SIG-M5 treated with dmso at 0.1 percent for 504 hours (cell line): ENCODE data around the gene LAD1.
A peak's percentile ranks its signal among the peaks of the same experiment; 100 is the strongest.

ENCODE experiments used
- DNase-seq: peaks from one replicate; lab custom pipeline; 2025; ENCODE audit not compliant: unreplicated experiment; lab: John Stamatoyannopoulos, UW

Gene LAD1

DNA sequence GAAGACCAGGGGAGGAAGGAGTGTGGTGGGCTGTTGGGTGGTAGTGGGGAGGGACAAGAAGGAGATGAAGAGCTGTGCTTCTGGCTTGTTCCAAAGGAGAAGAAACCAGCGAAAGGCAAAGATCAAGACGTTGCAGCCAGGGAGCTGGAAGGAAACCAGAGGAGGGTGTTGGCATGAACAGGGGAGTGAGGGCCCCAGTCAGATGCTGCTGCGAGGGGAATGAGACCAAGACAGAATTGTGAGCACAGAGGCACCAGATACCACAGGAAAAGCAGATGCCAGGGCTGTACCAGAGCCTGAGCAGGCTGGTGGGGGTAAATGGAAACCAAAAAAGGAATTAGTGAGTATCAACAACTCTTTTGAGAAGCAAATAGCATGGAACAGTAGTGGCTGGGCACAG, 6.0 kb downstream of the LAD1 start:
- DNase-seq: no peak

DNA sequence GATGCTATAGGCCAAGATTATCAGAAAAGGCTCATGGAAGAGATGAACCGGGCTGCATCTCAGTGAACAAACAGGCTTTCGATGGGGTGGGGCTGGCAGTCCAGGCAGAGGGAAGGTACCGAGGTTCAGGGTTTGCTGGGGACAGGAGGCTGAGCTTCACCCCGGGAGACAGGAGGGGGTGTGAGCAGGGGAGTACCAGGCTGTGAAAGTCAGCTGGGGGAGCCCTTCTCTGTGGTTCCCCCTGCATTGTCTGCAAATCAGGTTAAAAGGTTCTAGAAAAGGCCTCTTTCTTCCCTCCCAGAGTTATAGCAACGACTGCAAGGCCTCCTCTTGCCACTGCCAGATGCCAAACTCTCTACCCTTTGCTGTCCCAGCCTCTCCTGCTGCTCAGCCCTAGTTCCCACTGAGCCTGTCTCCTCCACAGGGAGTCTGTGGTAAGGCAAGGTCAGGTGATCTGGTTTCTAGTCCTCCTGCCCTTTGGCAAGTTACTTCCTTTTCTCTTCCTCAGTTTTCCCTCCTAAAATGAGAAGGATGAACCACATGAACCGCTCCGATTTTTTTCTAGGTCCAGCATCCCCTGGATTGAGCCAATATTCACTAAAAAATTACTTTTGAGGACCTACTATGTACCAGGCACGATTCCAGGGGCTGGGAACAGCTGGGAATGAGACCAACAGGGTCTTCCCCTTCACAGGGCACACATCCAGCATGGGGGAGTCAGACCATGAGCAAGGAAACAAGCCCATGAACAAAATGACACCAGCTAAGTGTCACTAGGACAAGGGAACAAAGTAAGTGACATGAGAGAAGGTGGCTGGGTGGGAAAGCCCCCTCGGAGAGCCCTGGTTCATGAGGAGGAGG, 7.2 kb downstream of the LAD1 start:
- DNase-seq: no peak

DNA sequence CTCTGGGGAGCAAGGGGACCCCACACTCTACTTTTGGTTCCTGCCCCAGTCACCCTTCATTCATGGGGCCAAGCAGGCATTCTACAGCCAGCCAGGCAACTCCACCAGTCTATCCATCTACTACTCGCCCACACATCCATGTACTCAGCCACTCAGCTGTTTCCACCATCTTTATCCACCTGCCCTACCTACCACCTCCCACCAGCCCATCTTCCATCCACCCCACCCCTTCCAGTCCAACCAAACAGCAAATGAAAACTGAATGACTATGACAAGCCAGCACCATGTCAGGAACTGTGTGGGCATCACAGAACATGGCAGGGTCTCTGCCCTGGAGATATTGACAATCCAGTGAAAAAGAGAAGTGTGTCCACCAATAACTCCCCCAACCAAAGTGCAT, 7.9 kb downstream of the LAD1 start:
- DNase-seq: no peak

- no peak for DNase-seq
These were observed 10.1 kb downstream of the LAD1 start for GRCh38 chr1:201389051-201389450.

DNA sequence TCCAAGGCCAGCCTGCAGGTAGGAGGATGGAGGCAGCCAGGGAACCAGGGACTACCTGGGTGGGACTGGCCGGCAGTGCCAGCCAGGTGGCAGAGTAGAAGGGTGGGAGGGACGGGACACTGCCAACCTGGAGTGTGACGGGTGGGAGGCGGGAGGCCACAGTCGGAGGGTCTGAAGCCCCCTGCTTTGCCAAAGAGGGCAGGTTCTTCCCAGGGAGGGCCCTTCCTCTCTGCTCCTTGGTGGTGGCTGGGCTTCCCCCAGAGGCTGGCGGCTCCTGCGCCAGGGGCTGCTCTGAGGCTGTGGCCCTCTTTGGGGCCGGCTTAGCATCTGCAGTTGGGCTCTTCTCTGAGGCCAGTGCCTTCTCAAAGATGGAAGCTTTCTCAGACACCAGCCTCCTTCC, 12.9 kb downstream of the LAD1 start:
- no peak for DNase-seq

DNA sequence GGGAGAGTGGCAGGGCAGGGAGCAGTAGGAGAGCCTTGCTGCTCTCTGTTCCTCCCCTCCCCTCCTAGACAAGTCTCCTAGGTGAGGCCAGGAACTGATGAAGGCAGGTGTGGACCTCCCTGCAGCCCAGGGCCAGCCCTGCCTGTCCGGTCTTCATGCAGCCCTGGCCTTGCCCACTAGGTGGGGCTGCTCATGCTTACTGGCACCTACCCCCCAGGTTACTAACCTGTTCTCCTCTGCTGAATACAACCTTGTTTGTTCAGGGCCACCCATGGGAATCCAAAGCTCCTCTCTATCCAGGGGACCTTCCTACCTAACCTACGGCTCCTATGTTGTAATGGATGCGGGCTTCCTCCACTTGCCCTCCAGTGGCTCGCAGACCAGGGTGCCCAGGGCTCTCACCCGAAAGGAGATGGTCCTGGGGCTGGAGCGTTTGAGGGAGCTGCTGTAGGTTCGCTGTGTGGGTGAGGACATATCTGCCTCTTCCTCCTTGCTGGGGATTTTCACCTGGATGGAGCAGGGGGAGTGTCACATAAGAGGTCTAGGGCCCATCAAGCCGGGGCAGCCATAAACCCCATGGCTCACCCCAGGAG, 13.7 kb downstream of the LAD1 start:
- DNase-seq: peak; percentile 63

DNA sequence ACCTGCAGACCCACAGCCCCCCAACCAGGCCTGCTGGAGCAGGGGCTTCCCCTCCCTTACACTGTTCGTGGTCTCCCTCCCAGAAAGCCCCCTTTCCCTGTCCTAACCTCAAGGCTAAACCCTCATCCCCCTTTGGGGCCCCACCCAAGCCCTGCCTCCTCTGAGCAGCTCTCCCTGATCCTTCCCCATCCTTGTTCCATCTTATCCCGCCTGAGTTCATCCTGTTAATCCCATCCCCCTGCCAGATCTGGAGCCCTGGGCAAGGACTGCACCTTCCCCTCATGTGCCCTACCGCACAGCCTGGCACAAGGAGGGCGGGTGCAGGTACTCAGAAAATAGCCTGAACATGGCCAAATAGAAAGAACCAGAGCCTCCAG, 14.7 kb downstream of the LAD1 start:
- DNase-seq: no peak

GRCh38 chr1:201383647-201384405, 15.3 kb downstream of the LAD1 start:
- no peak for DNase-seq

DNA sequence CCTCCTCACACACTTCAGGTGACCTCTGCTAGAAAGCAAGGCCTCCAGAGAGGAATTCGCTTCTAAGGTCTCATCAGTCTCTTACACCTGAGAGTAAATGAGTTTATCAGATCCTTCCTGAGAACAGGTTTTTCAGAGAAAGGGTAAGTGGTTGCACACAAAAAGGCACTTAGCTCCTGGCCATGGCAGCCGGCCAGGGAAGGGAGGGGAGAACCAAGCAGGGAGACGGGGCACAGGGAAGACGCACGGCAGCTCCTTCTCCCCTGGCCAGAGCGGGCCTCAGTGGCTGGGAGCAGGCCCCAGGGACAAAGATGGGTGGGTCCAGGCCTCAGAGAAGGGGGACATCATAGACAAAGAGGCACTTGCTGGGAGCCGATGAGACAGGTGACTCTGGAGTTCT, 18.0 kb downstream of the LAD1 start:
- peak; percentile 63 for DNase-seq

DNA sequence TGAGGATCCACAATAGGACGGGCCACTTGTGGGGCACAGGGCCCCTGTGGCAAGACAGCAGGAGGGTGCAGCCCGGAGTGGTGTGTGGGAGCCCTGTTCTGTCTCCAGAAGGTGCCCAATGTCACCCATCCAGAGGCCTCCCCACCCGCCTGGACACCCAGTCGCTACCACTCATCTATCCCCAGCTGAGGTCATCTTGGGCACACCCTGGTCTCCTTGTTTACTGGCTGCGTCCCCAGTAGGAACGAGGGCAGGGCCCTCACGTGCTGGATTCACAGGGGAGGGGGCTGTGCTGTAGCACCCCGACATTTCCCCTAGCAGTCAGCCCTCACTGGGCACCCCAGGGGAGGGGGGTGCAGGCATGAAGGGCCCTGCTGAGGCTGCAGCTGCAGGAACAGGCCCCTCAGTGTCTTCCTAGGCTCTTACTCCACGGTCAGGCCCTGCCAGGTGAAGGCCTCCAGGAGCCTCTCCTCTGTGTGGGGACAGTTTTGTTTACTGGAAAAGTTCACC, 19.3 kb downstream of the LAD1 start:
- no peak for DNase-seq

DNA sequence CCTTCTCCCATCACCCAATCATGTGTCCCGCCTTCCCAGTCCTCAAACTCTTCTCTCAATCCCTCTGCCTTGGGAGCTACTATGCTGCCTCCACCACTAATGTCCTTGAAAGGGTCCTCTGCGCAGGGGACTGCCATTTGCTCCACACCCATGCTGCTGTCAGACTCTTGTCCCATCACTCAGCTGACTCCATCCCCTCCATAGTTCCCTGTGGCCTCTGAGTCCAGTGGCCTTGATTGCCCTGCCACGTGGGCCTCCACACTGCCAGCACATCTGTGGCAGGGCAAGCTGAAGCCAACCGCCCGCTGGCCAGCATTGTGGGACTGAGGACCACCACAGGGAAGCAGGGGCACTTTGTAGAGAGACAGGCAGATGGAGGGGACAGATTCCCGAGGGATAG, 20.3 kb downstream of the LAD1 start:
- DNase-seq: no peak

GRCh38 chr1:201377611-201378092, 21.5 kb downstream of the LAD1 start, which contains the start of gene TNNT2:
TSS of gene TNNT2 (minus strand) at chr1:201377680. CDS start at chr1:201373254, 4,426 bp downstream.
- no peak for DNase-seq

DNA sequence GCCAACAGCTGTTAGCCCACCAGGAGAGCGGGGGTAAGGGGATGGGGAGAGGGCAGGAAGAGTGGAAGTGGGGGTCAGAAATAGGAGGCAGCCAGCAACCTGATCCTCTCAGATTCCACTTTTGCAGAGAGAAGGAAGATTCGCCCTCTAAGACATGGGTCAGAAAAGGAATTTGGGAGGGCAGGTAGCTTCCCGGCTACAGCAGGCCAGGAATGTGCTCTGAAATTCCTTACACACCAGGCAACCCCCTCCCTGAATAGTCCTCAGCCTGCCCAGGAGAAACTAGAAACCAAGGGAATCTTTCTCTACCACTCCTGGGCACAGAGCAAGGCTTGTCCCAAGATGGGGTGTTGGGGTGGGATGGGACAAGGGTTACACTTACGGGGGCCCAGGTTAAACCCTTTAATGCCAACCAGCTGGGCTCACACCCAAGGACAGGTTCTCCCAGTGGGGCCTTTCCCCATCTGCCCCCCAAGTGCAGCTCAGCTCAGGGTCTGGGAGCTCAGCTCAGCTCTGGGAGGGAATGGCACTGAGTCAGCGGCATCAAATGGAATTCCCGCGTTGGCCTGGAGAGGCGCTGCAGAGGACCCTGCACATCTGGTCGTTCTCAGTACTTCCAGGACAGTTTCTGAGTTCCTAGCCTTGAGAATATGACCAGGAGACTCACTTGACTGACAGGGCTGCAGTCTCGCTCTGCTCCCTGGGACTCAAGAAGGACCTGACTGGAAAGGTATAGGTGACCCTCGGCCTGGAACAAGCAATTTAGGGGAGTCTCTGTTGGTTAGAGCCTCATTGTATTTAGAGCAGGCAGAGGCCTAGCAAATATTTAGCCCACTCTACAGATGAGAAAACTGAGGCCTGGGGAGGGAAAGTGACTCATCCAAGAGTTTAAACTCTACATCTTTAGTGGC, 22.4 kb downstream of the LAD1 start:
- DNase-seq: no peak

- DNase-seq: no peak
These were observed 23.0 kb downstream of the LAD1 start for GRCh38 chr1:201376107-201376463.

GRCh38 chr1:201375169-201375568, 24.0 kb downstream of the LAD1 start:
- no peak for DNase-seq

- no peak for DNase-seq
These were observed 24.8 kb downstream of the LAD1 start for GRCh38 chr1:201374364-201374763.

DNA sequence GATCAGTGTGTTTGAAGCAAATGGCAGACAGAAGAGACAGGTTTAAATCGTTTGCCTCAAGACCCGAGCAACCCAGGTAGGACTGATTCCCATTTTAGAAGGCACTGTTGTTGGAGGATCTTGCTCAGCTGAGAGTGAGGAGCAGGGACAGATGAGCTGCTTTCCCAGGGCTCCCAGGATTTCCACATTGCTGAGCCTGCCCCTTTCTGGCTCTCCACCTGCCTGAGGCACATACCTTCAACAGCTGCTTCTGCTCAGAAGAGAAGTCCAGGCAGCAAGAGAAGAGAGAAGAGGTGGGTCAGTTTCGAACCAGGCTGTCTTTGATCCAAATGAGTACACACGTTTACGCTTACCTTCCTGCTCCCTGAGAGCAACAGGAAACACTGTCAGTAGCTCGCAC, 27.3 kb downstream of the LAD1 start:
- DNase-seq: no peak

DNA sequence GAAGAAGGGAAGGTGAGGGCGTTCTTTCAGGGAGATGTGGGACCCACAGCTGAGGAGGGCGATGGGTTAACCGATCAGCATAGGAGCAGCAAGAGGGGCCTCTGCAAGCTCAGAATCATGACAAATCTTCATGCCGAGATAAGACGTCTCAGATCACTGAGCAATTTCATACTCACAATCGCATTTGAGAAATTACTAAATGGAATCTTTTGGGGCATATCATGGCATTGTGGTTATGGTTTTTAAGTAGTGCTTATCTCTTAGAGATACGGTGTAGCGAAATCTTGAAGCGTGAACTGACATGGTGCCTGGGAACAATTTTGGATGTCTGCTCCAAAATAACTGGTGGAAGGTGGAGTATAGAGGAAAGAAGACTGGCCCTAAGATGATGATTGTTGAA, 27.8 kb downstream of the LAD1 start:
- no peak for DNase-seq

DNA sequence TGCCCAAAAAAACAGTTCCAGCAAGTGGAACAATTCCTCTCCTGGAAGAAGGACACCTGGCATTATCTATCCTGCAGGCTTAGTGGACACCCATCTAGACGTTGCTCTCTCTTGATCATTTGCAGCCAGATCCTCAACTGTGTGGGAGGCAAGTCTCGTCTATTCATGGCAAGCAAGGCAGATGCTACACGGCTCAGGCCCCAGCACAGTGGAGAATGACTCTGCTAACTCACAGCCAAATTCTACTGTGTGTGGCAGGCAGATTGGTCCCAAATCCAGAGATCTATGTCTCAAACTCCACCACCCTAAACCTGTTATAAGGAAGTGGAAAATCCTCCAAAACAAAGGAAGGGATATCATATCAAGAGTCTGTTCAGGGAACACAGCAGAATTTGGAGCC, 28.6 kb downstream of the LAD1 start:
- no peak for DNase-seq

- no peak for DNase-seq
These were observed 29.9 kb downstream of the LAD1 start for GRCh38 chr1:201369209-201369608.

GRCh38 chr1:201366696-201367095, 32.4 kb downstream of the LAD1 start:
- no peak for DNase-seq
